ENCODE measurements around the gene ZNF587.
"Not testable (repeated sequence)": the region's sequence is repeated elsewhere in the genome, so short reads cannot be mapped to it uniquely, and the experiment has no call there.

Gene ZNF587

GRCh38 chr19:57823155-57823554 is 26.5 kb upstream of the ZNF587 start:
- not testable (repeated sequence) for DNase-seq

DNA sequence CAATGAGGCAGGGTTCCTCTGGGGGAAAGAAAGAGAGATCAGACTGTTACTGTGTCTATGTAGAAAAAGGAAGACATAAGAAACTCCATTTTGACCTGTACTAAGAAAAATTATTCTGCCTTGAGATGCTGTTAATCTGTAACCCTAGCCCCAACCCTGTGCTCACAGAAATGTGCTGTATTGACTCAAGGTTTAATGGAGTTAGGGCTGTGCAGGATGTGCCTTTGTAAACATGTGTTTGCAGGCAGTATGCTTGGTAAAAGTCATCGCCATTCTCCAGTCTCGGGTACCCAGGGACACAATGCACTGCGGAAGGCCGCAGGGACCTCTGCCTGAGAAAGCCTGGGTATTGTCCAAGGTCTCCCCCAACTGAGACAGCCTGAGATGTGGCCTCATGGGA is 26.1 kb upstream of the ZNF587 start:
- DNase-seq, result not testable (repeated sequence)

DNA sequence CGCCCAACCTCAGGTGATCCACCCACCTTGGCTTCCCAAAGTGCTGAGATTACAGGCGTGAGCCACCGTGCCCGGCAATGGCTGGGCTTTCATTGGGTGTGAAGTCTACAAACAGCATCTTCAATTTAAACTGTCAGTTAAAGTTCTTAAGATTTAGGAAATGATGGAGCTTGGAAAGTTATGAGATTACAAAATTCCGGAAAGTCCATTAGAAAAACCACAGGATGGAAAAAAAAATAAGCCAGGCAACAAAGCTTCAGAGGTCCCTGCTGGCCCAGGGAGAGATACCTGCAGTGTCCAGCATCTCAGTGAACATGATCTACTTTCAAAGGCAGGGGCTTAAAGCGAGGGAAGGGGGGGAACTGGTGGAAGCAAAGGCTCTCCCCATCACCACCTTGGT is 24.1 kb upstream of the ZNF587 start:
- peak; percentile 38 for DNase-seq

GRCh38 chr19:57829316-57829715 is 20.3 kb upstream of the ZNF587 start:
- peak; percentile 87 for DNase-seq

- DNase-seq, result peak; percentile 61
Measured at GRCh38 chr19:57830071-57830602, 19.5 kb upstream of the ZNF587 start, which contains the start of gene ZNF587B. ZNF587B (plus strand) TSS chr19:57830299; CDS start chr19:57830529, 230 bp downstream.

DNA sequence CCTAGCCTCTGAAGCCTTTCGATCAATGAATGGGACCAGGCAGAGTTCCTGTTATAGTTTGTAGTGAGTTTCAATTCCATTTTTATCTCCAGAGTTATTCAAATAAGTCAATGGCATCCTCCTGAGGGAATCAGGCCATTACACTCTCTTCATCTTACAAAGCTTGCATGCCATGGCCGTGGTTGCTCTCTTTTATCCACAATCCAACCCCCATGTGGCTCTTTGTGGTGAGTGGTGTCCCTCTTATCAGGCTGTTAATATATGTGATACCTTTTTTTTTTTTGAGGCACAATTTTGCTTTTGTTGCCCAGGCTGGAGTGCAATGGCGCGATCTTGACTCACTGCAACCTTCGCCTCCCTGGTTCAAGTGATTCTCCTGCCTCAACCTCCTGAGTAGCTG is 12.7 kb upstream of the ZNF587 start:
- not testable (repeated sequence) for DNase-seq

GRCh38 chr19:57838622-57839191 is 11.0 kb upstream of the ZNF587 start:
- not testable (repeated sequence) for DNase-seq

GRCh38 chr19:57841122-57841763 is 8.4 kb upstream of the ZNF587 start:
- no peak for DNase-seq

DNA sequence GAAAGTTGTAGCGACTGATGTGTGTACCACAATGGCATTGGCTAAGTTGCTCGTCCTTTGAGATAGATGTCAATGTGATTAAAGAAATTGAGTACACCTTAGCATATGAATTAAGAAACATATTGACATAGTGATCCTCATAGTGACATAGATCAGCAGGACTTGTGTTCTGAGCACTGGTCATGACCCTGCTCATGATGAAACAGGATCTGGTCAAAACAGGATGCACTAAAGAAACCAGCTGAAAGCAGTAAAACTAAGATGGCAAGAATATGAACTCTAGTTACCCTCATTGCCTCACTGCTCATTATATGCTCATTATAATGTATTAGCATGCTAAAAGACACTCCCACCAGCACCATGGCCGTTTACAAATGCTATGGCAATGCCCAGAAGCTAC is 2.5 kb upstream of the ZNF587 start:
- DNase-seq, result not testable (repeated sequence)

DNA sequence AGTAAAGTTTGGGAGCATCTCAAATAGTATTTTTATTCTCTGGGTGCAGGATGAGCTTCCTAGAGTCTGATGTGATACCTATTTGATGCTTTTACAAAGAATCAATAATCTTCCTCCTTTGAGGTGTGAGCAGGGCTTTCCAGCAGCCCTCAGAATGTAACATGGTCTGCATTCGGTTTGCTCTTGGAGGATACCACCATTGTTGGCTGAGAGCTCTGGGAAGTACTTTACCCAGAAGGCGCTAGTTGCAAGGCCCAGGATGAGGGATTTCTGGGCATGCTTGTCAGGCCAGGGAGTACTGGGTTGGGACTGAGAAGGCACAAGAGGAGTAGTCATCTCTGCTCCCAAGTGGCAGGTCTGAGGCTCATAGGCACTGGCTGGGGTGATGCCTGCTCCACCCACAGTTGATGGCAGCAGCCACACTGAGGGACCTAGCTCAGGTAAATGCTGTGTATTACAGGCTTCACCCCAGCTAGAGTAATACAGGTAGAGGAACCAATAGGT is 445 bp upstream of the ZNF587 start:
- DNase-seq, result not testable (repeated sequence)

DNA sequence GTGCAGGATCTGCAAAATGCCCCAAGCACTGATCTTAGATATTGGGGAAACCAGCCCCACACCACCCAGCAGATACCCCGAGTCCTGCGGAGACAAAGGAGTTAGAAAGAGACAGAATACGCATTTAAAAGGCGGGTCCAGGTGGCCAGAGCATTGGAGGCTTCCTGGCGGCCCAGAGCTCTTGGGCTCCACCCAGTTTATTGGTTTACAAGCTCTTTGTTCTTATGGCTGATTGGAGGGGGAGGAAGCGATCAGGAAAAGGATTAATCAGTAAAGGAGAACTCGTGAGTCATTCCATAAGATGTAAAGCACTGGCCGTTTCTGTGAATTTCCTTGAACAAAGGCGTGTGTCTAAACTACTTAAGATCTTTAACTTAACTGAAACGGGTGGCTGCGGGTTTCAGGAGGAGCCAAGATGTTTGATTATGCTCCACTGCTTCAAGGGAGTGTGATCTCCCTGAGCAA is 926 bp downstream of the ZNF587 start:
- DNase-seq, result no peak

DNA sequence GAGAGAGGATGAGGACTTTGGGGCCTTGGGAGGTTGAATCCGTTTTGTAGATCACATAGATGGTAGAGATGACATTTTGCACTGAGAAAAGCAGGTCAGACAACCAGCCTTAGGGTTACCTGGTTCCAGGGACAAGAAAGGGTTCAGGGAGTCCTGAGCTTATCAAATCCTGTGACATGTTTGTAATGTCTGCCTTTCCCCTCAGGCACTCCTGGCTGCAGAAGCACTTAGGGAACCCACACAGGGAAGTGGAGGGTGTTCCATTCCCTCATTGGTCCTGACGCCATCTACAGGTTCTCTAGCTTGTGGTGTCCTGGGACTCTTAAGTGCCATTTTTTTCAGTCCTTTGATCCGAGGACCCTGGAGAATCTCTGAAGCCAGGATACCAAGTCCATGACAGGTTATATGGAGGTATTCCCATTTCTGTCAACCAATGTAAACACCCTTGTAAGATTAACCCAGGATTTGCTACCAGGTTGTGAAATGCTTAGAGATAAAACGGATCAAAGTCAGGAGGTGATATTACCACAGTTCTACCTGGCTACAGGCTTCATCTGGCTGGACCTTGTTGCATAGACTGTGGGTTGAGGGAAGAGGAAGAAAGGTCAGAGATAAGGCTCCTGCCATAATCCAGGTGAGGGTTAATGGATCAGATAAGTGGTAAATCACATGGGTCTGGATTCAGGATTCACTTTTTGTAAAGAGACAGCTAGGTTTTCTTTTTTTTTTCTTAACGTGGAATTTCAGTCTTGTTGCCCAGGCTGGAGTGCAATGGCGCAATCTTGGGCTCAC is 2.3 kb downstream of the ZNF587 start:
- DNase-seq, result not testable (repeated sequence)

- not testable (repeated sequence) for DNase-seq
Measured at GRCh38 chr19:57854117-57854516, 4.5 kb downstream of the ZNF587 start.

GRCh38 chr19:57862351-57862750 is 12.7 kb downstream of the ZNF587 start:
- not testable (repeated sequence) for DNase-seq

GRCh38 chr19:57867868-57868492 is 18.3 kb downstream of the ZNF587 start:
- no peak for DNase-seq

- not testable (repeated sequence) for DNase-seq
Measured at GRCh38 chr19:57869655-57870054, 20.0 kb downstream of the ZNF587 start.

DNA sequence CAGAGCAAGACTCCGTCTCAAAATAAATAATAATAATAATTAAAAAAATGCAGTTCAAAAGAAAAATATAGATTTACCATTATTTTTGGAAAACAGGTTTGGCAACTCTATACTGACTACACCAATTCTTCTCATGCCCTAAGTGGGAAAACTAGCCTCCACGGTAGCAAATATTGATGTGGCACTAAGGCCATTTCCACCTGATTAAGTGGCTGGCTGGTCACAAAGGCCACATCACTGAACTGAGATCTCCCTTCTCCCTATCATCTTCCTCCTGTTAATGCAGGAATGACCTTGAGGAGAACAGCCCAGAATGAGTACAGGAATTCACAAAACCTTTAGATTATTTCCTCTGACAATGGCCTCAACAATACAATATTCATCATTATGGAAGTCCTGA is 20.6 kb downstream of the ZNF587 start:
- DNase-seq, result no peak

GRCh38 chr19:57872450-57872849 is 22.8 kb downstream of the ZNF587 start:
- no peak for DNase-seq

DNA sequence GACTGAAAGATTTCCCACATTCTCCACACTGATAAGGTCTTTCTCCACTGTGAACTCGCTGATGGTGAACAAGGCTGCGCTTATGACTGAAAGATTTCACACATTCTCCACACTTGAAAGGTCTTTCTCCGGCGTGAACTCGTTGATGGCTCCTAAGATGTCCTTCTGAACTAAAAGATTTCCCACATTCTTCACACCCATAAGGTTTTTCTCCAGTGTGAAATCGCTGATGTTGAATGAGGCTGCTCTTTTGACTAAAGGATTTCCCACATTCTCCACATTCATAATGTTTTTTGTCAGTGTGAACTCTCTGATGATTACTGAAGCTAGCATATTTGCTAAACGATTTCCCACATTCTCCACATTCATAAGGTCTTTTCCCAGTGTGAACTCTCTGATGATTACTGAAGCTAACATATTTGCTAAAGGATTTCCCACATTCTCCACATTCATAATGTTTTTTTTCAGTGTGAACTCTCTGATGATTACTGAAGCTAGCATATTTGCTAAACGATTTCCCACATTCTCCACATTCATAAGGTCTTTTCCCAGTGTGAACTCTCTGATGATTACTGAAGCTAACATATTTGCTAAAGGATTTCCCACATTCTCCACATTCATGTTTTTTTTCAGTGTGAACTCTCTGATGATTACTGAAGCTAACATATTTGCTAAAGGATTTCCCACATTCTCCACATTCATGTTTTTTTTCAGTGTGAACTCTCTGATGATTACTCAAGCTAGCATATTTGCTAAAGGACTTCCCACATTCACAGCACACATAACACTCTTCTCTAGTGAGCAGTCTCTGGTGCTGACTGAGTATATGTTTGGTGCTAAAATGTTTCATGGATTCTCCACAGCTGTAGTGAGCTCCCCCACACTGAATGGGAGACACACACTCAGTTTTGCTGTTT is 24.5 kb downstream of the ZNF587 start:
- DNase-seq, result not testable (repeated sequence)

DNA sequence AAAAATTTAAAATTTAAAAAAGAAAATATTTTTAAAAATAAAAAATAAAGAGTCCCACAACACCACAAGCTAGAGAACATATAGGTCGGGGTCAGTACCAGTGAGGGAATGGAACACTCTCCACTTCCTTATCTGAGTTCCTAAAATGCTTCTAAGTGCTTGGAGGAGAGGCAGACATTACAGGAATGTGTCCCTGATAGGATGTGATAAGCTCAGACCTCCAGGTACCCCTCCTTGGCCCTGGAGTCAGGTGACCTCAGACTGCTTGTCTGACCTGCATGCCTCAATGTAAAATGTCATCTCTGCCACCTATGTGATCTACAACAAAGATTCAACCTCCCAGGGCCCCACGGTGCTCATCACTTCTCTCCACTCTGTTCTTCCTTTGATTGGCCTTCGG is 36.4 kb downstream of the ZNF587 start:
- DNase-seq, result peak; percentile 31

GRCh38 chr19:57887195-57887941 is 37.7 kb downstream of the ZNF587 start:
- DNase-seq, result peak; percentile 74

Data from NCI-H226 (cell line).